Loucy (cell line): ENCODE measurements around the gene NECTIN4.
A peak's percentile ranks its signal among the peaks of the same experiment; 100 is the strongest.
"Not testable (repeated sequence)": the region's sequence is repeated elsewhere in the genome, so short reads cannot be mapped to it uniquely, and the experiment has no call there.

ENCODE experiments used
- H2AFZ ChIP-seq: fragments of 200-600 bp; sonication (generic); 2 replicates; pipeline ENCODE4 v1.6.0; 2016; ENCODE audit warnings: antibody characterized with exemption, mild to moderate bottlenecking, low read length, moderate library complexity
- H3F3A ChIP-seq: fragments of 200-600 bp; 2 replicates; pipeline ENCODE4 v1.6.0; 2016; ENCODE audit warnings: antibody characterized with exemption, low read depth, mild to moderate bottlenecking
- H3K27me3 ChIP-seq: fragments of 200-600 bp; sonication (generic); 2 replicates; pipeline ENCODE4 v1.6.1; 2014; ENCODE audit warnings: low read length, mild to moderate bottlenecking; ENCODE audit not compliant: insufficient read depth, poor library complexity, severe bottlenecking
- H3K36me3 ChIP-seq: fragments of 200-600 bp; sonication (generic); 2 replicates; pipeline ENCODE4 v1.6.1; 2016; ENCODE audit warnings: low read length; ENCODE audit not compliant: insufficient read depth
- H3K4me1 ChIP-seq: fragments of 200-600 bp; sonication (generic); 2 replicates; pipeline ENCODE4 v1.5.1; 2014; ENCODE audit warnings: low read length, mild to moderate bottlenecking; ENCODE audit not compliant: insufficient read depth, poor library complexity, severe bottlenecking
- H3K4me2 ChIP-seq: fragments of 200-600 bp; sonication (generic); 2 replicates; pipeline ENCODE4 v1.6.0; 2014; ENCODE audit warnings: antibody characterized with exemption, low read length, low read depth, mild to moderate bottlenecking; ENCODE audit not compliant: poor library complexity, severe bottlenecking
- H3K4me3 ChIP-seq: fragments of 200-600 bp; sonication (generic); 2 replicates; pipeline ENCODE4 v1.5.1; 2014; ENCODE audit warnings: low read length, mild to moderate bottlenecking, mixed read lengths; ENCODE audit not compliant: poor library complexity, severe bottlenecking
- H3K79me2 ChIP-seq: fragments of 200-600 bp; sonication (generic); 2 replicates; pipeline ENCODE4 v1.6.1; 2014; ENCODE audit warnings: low read length; ENCODE audit not compliant: insufficient read depth
- H3K9ac ChIP-seq: fragments of 200-600 bp; sonication (generic); 2 replicates; pipeline ENCODE4 v1.6.0; 2014; ENCODE audit warnings: mild to moderate bottlenecking, low read depth, low read length, moderate library complexity; ENCODE audit not compliant: poor library complexity, severe bottlenecking
- H3K9me2 ChIP-seq: fragments of 200-600 bp; sonication (generic); replicated peaks from 2 replicates; pipeline ENCODE4 v1.6.1; 2016; ENCODE audit warnings: low read depth, low read length, mixed read lengths
- H3K9me3 ChIP-seq: fragments of 200-600 bp; sonication (generic); 2 replicates; pipeline ENCODE4 v1.6.1; 2014; ENCODE audit warnings: mild to moderate bottlenecking, antibody characterized with exemption, low read length, low read depth; ENCODE audit not compliant: insufficient read depth
- H4K20me1 ChIP-seq: fragments of 200-600 bp; sonication (generic); 2 replicates; pipeline ENCODE4 v1.6.0; 2014; ENCODE audit warnings: antibody characterized with exemption, low read length, mild to moderate bottlenecking; ENCODE audit not compliant: insufficient read depth, poor library complexity, severe bottlenecking
- CTCF ChIP-seq: fragments of 200-600 bp; sonication (generic); conservative IDR thresholded peaks from 2 replicates; pipeline ENCODE4 v1.5.1; 2014; ENCODE audit warnings: mild to moderate bottlenecking, antibody characterized with exemption, low read length
- EZH2phosphoT487 ChIP-seq: fragments of 200-600 bp; IDR thresholded peaks from 2 replicates; pipeline ENCODE4 v1.6.1; 2018; ENCODE audit warnings: antibody characterized with exemption, mild to moderate bottlenecking, moderate library complexity, borderline replicate concordance

The NECTIN4 gene

DNA sequence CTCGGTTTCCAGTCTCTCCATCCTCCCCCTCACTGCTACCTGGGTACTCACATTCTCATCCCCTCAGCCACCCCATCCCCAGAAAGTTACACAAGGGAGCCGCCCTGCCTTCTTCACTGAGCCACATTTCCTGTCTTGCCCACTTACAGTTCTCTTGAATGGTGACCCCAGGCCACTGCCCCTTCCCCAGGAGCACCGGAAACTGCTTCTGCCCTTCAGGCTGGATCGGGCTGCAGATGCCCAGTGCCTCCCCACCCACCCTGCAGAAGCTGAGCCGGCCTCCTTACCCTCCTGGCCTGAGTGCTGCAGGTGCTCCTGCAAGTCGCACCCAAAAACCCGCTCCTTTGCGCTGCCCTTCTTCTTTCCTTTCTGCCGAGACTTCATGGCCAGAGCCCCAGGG is 20.1 kb downstream of the NECTIN4 start:
- no peaks in the 10 kb centered on the region for H3K9me2 ChIP-seq
- peak overlapping the region; percentile 99 for H3K9ac ChIP-seq
- peaks cover 33% of the 10 kb centered on the region for H4K20me1 ChIP-seq
- H3K4me3 ChIP-seq = peak overlapping the region; percentile 98
- no peaks in the 10 kb centered on the region for H3K27me3 ChIP-seq
- 0 out of 2 replicates have a peak, but pooled peaks cover 3% of the 10 kb centered on the region for H3F3A ChIP-seq
- peaks cover 51% of the 10 kb centered on the region for H3K79me2 ChIP-seq
- peaks cover 64% of the 10 kb centered on the region for H3K4me1 ChIP-seq
- H3K36me3 ChIP-seq = no peaks in the 10 kb centered on the region
- TF ChIP-seq CTCF (no peak), EZH2phosphoT487 (no peak)
- peak overlapping the region; percentile 99 for H3K4me2 ChIP-seq
- H3K9me3 ChIP-seq = no peaks in the 10 kb centered on the region
- no peak overlapping the region for H2AFZ ChIP-seq

DNA sequence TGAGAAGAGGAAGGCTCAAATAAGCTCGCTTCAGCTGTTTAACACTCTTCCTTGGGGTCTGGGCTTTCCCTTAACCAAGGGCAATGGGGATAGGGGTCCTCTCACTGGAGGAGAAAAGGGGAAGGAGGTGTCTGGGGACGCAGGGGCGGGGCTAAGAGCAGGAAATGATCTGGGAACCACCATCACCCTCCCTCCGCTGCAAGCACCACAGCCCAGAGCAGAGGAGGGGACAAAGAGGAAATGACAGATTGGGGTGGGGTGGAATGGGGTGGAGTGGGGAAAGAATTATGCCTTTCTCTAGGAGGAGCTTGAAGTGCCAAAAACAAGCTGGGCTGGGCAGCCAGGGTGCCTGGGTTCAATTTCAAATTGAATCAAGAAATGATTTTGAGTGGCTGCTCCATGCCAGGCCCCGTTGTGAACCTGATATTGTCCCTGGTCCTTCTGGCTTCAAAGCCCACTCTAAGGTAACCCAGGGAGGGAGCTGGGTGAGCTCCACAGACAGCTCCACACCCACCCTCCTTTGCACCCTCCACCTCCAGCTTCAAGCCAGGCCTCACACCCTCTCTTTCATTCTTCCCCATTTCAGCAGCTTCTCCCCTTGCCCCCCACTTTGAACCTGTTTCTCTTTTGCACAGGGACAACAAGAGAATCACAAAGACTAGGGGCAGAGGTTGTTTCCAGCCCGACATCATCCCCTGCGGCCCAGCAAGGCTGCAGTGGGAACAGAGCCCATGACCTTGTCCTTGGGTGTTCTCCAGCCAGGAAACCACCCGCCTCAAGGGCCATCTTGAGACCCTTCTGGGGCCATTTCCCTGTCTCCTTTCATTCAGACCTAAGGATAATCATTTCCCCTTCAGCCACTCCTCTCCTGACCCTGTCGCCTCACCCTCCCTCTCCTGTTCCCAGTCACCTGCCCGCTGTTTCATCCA is 20.8 kb downstream of the NECTIN4 start:
- Histone ChIP-seq H3K36me3 (no peaks in the 10 kb centered on the region), H3K9ac (peak overlapping the region; percentile 99), H3K9me2 (no peaks in the 10 kb centered on the region), H3K4me1 (peaks cover 64% of the 10 kb centered on the region), H3K4me2 (peak overlapping the region; percentile 99), H3K79me2 (peaks cover 58% of the 10 kb centered on the region), H4K20me1 (peaks cover 39% of the 10 kb centered on the region), H3F3A (0 out of 2 replicates have a peak, but pooled peaks cover 3% of the 10 kb centered on the region), H3K27me3 (no peaks in the 10 kb centered on the region), H3K4me3 (peak overlapping the region; percentile 98), H2AFZ (no peak overlapping the region), H3K9me3 (no peaks in the 10 kb centered on the region)
- no peak for TF ChIP-seq EZH2phosphoT487
- TF ChIP-seq CTCF = no peak

DNA sequence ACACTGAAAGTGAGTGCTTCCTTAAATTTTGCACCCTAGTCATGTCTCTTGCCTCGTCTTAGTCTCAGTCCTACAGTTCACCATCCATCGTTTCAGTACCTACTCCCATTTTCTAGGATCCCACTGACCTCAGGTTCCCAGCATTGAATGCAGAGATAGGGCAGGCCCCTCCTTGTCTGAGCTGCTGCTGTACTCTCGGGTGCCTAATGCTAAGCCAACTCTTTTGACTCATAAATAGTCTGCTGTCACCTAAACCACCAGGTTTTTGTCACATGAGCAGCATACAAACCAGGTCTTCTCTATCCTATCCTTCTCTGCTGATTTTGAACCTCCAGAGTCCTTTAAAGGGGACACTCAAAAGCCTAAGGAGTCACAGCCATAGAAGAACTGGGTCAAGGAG is 22.7 kb downstream of the NECTIN4 start:
- no peaks in the 10 kb centered on the region for H3K36me3 ChIP-seq
- no peaks in the 10 kb centered on the region for H3K9me3 ChIP-seq
- 0 out of 2 replicates have a peak, but pooled peaks cover 3% of the 10 kb centered on the region for H3F3A ChIP-seq
- TF ChIP-seq EZH2phosphoT487 (no peak), CTCF (no peak)
- peaks cover 45% of the 10 kb centered on the region for H4K20me1 ChIP-seq
- peaks cover 74% of the 10 kb centered on the region for H3K79me2 ChIP-seq
- no peak overlapping the region for H2AFZ ChIP-seq
- H3K4me3 ChIP-seq = peak overlapping the region; percentile 98
- peak overlapping the region; percentile 99 for H3K4me2 ChIP-seq
- H3K4me1 ChIP-seq = peaks cover 64% of the 10 kb centered on the region
- peak overlapping the region; percentile 99 for H3K9ac ChIP-seq
- H3K27me3 ChIP-seq = no peaks in the 10 kb centered on the region
- H3K9me2 ChIP-seq = no peaks in the 10 kb centered on the region

DNA sequence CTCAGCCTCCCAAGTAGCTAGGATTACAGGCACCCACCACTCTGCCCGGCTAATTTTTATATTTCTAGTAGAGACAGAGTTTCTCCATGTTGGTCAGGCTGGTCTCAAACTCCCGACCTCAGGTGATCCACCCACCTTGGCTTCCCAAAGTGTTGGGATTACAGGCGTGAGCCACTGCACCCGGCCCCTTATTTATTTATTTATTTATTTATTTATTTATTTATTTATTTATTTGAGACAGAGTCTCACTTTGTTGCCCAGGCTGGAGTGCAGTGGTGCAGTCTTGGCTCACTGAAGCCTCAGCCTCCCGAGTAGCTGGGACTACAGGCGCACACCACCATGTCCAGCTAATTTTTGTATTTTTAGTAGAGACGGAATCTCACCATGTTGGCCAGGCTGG is 23.7 kb downstream of the NECTIN4 start:
- H2AFZ ChIP-seq, H3K9ac ChIP-seq, H3F3A ChIP-seq, H3K9me3 ChIP-seq, H3K9me2 ChIP-seq, H3K27me3 ChIP-seq, H3K36me3 ChIP-seq: not testable (repeated sequence)
- H4K20me1 ChIP-seq = peaks cover 45% of the 10 kb centered on the region
- peak overlapping the region; percentile 98 for H3K4me3 ChIP-seq
- peak overlapping the region; percentile 99 for H3K4me2 ChIP-seq
- H3K79me2 ChIP-seq = peaks cover 84% of the 10 kb centered on the region
- H3K4me1 ChIP-seq = peaks cover 55% of the 10 kb centered on the region

GRCh38 chr1:161063936-161064335 is 25.4 kb downstream of the NECTIN4 start:
- H3K9me3 ChIP-seq, H3K9ac ChIP-seq, H3K9me2 ChIP-seq, H2AFZ ChIP-seq, H3K27me3 ChIP-seq, H3K36me3 ChIP-seq, H3F3A ChIP-seq: not testable (repeated sequence)
- Histone ChIP-seq H3K4me2 (peak overlapping the region; percentile 73), H4K20me1 (peaks cover 51% of the 10 kb centered on the region), H3K79me2 (peaks cover 92% of the 10 kb centered on the region), H3K4me3 (peak overlapping the region; percentile 50), H3K4me1 (peaks cover 44% of the 10 kb centered on the region)
